Measurements from ENCODE around the gene WNT9B.

Gene WNT9B

DNA sequence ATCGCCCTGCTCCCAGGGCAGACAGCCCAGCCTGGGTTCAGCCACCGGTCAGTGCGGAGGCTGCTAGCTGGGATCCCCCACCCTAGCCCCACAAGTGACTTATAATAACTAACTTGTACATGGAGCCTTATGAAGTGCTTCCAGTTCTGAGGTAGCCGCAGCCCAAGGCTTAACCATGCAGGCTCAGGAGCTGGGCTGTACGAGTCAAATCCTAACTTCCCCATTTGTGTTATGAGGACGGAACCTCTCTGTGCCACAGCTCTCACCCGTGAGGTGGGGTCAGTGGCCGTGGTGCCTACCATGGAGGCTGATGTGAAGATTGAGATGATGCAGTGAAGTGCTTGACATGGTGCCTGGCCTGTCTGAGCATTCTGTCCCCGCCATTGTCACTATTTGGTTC, 43.8 kb downstream of the WNT9B start:
- Histone ChIP-seq H3K79me2 (ENCODE audit: insufficient read depth, low read depth) (no peaks in the 10 kb centered on the region), H4K20me1 (ENCODE audit: insufficient read depth) (no peaks in the 10 kb centered on the region), H3K4me1 (ENCODE audit: low read depth, poor library complexity, severe bottlenecking) (no peaks in the 10 kb centered on the region), H3K9ac (no peak overlapping the region), H3K4me2 (no peak overlapping the region), H2AFZ (ENCODE audit: low read depth) (no peak overlapping the region), H3K27ac (no peak overlapping the region), H3K27me3 (ENCODE audit: insufficient read depth, low read depth) (no peaks in the 10 kb centered on the region), H3K36me3 (ENCODE audit: insufficient read depth) (no peaks in the 10 kb centered on the region), H3K4me3 (IDR thresholded peaks at IDR 0.05; ENCODE audit: insufficient read depth, low read depth, low read length) (no peak overlapping the region)
- TF ChIP-seq, protein P1, sequence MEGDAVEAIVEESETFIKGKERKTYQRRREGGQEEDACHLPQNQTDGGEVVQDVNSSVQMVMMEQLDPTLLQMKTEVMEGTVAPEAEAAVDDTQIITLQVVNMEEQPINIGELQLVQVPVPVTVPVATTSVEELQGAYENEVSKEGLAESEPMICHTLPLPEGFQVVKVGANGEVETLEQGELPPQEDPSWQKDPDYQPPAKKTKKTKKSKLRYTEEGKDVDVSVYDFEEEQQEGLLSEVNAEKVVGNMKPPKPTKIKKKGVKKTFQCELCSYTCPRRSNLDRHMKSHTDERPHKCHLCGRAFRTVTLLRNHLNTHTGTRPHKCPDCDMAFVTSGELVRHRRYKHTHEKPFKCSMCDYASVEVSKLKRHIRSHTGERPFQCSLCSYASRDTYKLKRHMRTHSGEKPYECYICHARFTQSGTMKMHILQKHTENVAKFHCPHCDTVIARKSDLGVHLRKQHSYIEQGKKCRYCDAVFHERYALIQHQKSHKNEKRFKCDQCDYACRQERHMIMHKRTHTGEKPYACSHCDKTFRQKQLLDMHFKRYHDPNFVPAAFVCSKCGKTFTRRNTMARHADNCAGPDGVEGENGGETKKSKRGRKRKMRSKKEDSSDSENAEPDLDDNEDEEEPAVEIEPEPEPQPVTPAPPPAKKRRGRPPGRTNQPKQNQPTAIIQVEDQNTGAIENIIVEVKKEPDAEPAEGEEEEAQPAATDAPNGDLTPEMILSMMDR (conservative IDR thresholded peaks at IDR 0.05; ENCODE audit: low read depth, low read length): no peak

DNA sequence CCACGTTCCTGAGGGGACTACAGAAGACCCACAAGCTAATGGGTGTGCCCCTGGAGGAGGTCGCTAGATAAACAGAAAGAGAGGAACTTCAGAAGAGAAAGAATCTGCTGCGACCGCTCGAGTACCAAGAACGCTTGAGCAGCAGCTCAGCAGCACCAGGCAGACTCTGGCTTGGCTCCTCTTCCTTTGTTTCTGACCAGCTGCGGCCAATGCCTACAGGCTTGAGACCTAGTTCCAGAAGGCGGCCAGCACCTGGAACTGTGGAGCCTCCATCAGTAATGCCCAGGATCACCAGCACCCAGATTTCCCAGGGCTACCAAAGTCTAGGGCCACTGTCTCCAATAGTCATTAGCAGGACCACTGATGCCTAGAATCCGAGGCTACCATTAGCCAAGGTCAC, 45.6 kb downstream of the WNT9B start:
- Histone ChIP-seq H3K79me2 (ENCODE audit: insufficient read depth, low read depth) (no peaks in the 10 kb centered on the region), H3K27ac (no peak overlapping the region), H3K4me3 (IDR thresholded peaks at IDR 0.05; ENCODE audit: insufficient read depth, low read depth, low read length) (no peak overlapping the region), H4K20me1 (ENCODE audit: insufficient read depth) (no peaks in the 10 kb centered on the region), H3K27me3 (ENCODE audit: insufficient read depth, low read depth) (no peaks in the 10 kb centered on the region), H3K4me1 (ENCODE audit: low read depth, poor library complexity, severe bottlenecking) (no peaks in the 10 kb centered on the region), H3K36me3 (ENCODE audit: insufficient read depth) (no peaks in the 10 kb centered on the region), H3K9ac (no peak overlapping the region), H2AFZ (ENCODE audit: low read depth) (no peak overlapping the region), H3K4me2 (no peak overlapping the region)
- TF ChIP-seq, protein P1 (conservative IDR thresholded peaks at IDR 0.05; ENCODE audit: low read depth, low read length): no peak

DNA sequence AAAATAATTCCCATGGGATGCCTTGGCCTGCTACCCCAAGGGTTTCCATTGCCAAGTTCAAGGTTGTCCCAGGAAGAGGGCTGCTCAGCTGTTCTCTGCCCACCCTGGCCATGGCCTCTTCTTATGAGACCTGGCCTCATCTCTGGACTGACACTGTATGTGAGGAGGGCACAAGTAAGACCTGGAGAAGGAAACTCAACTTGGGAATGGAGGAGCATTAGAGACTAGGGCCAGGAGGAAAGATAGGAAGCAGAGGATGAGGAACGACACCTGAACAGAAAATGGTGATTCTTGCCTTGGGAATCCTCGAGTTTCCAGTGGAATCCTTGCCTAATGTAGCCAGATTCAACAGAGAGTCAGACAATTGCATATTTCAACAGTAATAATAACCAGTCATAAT, 47.0 kb downstream of the WNT9B start:
- H3K4me1 ChIP-seq (ENCODE audit: low read depth, poor library complexity, severe bottlenecking): no peaks in the 10 kb centered on the region
- no peak overlapping the region for H3K4me2 ChIP-seq
- H3K27me3 ChIP-seq (ENCODE audit: insufficient read depth, low read depth): no peaks in the 10 kb centered on the region
- no peaks in the 10 kb centered on the region for H3K79me2 ChIP-seq (ENCODE audit: insufficient read depth, low read depth)
- H2AFZ ChIP-seq (ENCODE audit: low read depth): no peak overlapping the region
- H3K9ac ChIP-seq: no peak overlapping the region
- H3K27ac ChIP-seq: no peak overlapping the region
- H3K36me3 ChIP-seq (ENCODE audit: insufficient read depth): no peaks in the 10 kb centered on the region
- H4K20me1 ChIP-seq (ENCODE audit: insufficient read depth): no peaks in the 10 kb centered on the region
- TF ChIP-seq, protein P1 (conservative IDR thresholded peaks at IDR 0.05; ENCODE audit: low read depth, low read length): no peak
- H3K4me3 ChIP-seq (IDR thresholded peaks at IDR 0.05; ENCODE audit: insufficient read depth, low read depth, low read length): no peak overlapping the region

DNA sequence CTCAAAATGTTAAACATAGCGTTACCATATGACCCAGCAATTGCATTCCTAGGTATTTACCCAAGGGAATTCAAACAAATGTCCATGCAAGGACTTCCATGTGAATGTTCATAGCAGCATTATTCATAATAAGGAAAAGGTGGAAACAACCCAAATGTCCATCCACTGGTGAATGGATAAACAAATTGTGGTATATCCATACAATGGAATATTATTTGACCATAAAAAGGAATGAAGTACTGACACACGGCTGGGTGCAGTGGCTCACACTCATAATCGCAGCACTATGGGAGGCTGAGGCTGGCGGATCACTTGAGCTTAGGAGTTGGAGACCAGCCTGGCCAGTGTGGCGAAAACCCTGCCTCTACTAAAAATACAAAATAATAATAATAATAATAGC, 47.5 kb downstream of the WNT9B start:
- no peaks in the 10 kb centered on the region for H3K79me2 ChIP-seq (ENCODE audit: insufficient read depth, low read depth)
- H3K27ac ChIP-seq: no peak overlapping the region
- H2AFZ ChIP-seq (ENCODE audit: low read depth): no peak overlapping the region
- H3K4me3 ChIP-seq (IDR thresholded peaks at IDR 0.05; ENCODE audit: insufficient read depth, low read depth, low read length): no peak overlapping the region
- H4K20me1 ChIP-seq (ENCODE audit: insufficient read depth): no peaks in the 10 kb centered on the region
- H3K27me3 ChIP-seq (ENCODE audit: insufficient read depth, low read depth): no peaks in the 10 kb centered on the region
- TF ChIP-seq, protein P1 (conservative IDR thresholded peaks at IDR 0.05; ENCODE audit: low read depth, low read length): no peak
- no peak overlapping the region for H3K4me2 ChIP-seq
- no peaks in the 10 kb centered on the region for H3K4me1 ChIP-seq (ENCODE audit: low read depth, poor library complexity, severe bottlenecking)
- H3K9ac ChIP-seq: no peak overlapping the region
- H3K36me3 ChIP-seq (ENCODE audit: insufficient read depth): no peaks in the 10 kb centered on the region

DNA sequence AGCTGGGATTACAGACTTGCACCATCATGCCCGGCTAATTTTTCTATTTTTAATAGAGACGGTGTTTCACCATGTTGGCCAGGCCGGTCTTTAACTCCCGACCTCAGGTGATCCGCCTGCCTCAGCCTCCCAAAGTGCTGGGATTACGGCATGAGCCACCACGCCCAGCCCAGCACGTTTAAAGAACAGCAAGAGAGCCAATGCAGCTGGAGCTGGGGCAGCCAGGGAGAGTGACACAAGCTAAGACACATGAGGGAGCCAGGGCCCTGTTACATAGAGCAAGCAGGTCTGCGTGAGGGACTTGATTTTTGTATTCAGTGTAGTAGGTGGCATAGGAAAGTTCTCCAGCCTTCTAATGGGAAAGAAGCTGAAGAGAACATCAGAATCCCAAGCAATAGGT, 49.9 kb downstream of the WNT9B start:
- Histone ChIP-seq H4K20me1 (ENCODE audit: insufficient read depth) (no peaks in the 10 kb centered on the region), H3K4me2 (no peak overlapping the region), H3K9ac (no peak overlapping the region), H3K36me3 (ENCODE audit: insufficient read depth) (no peaks in the 10 kb centered on the region), H3K4me1 (ENCODE audit: low read depth, poor library complexity, severe bottlenecking) (no peaks in the 10 kb centered on the region), H3K4me3 (IDR thresholded peaks at IDR 0.05; ENCODE audit: insufficient read depth, low read depth, low read length) (no peak overlapping the region), H3K79me2 (ENCODE audit: insufficient read depth, low read depth) (no peaks in the 10 kb centered on the region), H2AFZ (ENCODE audit: low read depth) (no peak overlapping the region), H3K27me3 (ENCODE audit: insufficient read depth, low read depth) (no peaks in the 10 kb centered on the region), H3K27ac (no peak overlapping the region)
- TF ChIP-seq, protein P1 (conservative IDR thresholded peaks at IDR 0.05; ENCODE audit: low read depth, low read length): no peak
